OCI-LY3 (cell line): ENCODE measurements around the gene S100P.

Experiments used
- CTCF ChIP-seq: fragments of 200-600, 300-600 bp; sonication (generic); IDR thresholded peaks from 2 replicates; pipeline ENCODE4 v1.5.1; 2014; ENCODE audit warnings: antibody characterized with exemption, low read length, low read depth
- EZH2phosphoT487 ChIP-seq: fragments of 200-600 bp; shearing (Covaris generic); IDR thresholded peaks from 2 replicates; pipeline ENCODE4 v1.6.1; 2018; ENCODE audit warnings: antibody characterized with exemption, mixed run types, low read depth

- TF ChIP-seq CTCF (no peak), EZH2phosphoT487 (no peak)
Observed at GRCh38 chr4:6682862-6683590, 10.7 kb upstream of the S100P start.
